GM18526 (cell line): ENCODE data around the gene CD247.
A peak's percentile ranks its signal among the peaks of the same experiment; 100 is the strongest.

ENCODE experiments used
- POLR2A ChIP-seq: IDR thresholded peaks from 3 replicates; pipeline ENCODE4 v1.6.1; 2011; ENCODE audit not compliant: insufficient read length; ENCODE audit errors: extremely low read depth

CD247 gene

DNA sequence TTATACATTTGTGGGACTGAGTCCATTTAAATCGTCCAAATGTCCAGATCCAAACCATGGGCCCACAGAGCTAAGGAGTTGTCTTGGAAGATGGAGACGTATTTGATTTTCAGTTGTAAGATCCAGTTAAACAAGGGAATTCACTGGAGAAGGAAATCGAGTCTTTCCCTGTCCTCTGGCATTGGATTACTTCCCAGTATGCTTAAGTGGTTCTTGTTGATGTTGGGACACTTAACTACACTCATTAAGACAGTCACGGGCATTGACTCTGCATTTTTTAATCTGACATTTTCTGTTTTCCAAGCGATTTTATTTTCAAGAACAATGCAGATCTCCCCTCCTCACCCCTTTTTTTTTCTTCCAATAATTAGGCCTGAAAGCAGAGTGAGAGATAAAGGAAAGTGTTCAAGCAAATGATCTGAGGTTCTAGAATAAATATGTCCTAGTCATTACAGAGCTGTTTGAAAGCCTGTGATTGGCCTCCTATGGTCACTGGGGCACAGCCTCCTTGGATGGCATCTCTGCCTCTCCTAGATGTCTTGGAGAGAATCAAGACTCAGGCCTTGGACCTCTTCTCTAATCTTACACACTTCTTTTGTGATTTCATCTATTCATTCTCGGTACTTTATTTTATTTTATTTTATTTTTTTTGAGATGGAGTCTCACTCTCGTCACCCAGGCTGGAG is 48.9 kb downstream of the CD247 start:
- no peak for TF ChIP-seq POLR2A

DNA sequence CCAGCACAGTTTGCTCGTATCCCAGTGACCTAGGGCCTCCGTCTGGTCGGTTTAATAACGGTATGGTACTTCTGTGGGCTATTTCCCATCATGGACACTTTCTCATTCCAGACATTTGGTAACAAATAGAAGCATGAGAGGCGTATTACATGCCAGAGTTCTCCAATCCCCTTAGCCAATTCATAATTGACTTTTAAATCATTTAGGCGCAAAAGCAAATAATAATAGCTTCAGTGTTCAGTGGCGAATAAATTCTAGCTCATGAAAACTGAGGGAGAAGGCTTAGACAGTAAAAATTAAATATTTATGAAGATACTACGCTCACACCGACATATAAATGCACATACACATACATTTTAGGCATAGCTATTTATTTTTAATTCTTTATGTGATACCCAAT is 50.6 kb downstream of the CD247 start:
- TF ChIP-seq POLR2A: no peak

DNA sequence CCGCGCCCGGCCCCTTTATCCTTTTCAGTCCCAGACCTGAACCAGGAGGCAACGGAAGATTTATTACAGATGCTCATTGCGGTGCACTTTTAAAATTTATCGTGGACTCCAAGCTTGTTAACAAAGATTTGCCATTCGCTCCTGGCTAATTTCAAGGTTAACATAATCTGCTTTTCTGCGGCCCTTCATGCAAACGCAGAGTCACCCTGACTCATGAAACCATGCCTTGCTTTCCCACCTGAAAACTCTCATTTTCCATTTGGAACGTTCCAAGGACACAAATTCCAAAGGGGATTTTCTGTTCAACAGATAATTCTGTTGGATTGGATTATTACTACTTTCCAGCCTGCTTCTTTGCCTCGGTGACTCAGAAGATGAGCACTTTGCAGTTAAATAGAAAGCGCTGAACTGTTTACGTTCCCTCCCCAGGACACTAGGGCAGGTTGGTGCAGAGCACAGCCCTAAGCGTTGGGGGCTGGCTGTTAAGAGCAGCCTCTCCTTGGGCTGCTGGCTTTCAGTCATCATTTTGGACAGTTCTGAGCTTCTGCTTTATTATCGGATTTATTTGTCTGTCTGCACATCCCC is 51.1 kb downstream of the CD247 start:
- no peak for TF ChIP-seq POLR2A

DNA sequence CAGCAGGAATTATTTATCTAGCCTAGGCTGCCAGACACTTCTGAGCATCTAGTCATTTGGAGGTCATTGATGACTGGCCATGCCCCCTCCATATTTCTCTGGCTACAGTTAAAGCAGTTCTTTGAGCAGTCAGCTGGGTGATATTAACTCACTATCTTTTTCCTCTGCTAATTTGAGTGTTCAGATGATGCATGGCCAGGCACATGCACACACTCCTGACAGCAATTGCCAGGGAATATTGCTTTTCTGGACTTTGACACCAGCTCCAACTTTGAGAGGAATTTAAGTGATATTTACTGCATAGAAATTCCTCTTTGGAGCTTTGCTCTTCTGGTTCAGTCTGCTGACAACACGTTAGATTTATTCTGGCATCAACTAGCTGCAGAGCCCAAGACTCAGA is 52.6 kb downstream of the CD247 start:
- no peak for TF ChIP-seq POLR2A

DNA sequence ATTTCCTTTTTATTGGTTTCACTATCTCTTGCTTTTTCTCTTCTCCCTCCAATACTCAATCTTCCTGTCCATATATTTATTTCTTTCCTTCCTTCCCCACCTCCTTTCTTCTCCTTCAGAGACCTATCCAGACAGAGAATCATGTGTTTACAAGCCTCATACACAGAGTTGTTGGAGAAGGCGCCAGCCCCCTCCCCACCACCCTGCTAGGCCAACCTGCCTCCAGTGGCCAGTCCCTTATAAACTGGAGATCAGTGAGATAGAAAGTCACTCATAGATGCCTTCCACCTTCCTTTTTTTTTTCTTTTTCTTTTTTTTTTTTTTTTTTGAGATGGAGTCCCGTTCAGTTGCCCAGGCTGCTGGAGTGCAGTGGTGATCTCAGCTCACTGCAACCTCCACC is 53.3 kb downstream of the CD247 start:
- no peak for TF ChIP-seq POLR2A

DNA sequence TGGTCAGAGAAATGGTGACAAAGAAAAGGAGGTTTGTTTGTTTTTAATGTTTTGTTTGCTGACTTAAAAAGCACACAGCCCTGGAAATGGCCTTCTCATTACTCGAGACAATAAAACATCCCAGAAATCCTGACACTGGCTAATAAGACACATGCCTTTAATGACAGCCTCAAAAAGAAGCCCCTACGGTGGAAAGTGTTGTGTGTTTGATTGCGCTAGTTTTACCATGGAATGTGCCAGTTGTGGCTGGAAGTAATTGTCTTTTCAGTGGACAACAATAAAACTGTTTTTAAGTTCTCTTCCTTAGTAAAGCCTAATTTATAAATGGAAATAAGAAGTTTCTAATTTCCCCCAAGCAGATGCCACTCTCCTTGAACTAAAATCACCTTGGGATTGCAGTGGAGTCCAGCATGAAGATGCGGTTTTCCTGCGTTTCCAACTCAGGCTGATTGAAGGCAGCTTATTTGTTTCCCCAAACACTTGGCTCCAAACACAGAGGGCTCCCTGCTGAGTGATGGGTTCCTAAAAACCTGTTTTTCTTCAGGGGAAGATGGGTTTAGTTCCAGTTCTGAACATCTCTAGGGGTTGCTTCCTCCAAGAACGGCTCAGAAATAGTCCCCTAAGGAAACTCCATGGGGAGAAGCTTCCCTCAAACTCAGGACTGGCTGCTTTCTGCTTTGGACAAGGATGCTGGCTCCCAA is 54.3 kb downstream of the CD247 start:
- TF ChIP-seq POLR2A: no peak

DNA sequence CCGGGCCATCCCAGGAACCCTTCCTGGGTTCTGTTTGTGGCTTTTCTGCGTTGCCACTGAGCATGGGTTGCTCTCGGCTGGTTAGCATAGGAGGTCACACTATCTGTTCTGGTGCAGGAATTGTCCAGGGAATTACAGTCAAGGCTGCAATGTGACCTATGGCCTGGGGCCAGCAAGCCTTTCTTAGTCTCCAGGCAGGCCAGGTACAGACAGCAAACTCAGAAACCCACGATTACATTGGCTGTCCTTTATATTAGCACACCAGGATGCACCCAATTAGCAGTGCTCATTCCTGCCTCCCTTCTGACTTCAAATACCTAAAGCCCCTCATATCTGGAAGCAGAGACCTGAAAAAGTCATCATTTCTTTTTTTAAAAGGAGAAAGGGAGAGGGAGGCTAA is 55.2 kb downstream of the CD247 start:
- no peak for TF ChIP-seq POLR2A

DNA sequence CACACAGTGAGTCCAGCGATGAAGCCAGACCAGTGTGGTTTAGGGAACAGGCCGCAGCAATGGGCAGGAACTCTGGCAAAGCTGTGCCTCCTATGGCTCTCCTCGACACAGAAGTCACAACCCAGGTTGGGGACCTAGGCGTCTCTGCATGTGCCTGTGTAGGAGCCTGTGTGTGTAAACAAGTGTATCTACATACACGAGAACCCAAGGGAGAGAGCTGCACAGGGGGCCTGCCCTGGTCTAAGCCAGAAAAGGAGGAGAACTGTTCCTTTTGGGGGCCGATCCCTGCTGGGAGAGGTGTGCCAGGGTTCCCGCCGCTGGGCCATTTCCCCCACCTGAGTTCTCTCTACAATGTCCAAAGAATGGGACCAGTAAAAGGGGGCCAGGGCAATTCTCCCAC is 56.0 kb downstream of the CD247 start:
- TF ChIP-seq POLR2A: no peak

DNA sequence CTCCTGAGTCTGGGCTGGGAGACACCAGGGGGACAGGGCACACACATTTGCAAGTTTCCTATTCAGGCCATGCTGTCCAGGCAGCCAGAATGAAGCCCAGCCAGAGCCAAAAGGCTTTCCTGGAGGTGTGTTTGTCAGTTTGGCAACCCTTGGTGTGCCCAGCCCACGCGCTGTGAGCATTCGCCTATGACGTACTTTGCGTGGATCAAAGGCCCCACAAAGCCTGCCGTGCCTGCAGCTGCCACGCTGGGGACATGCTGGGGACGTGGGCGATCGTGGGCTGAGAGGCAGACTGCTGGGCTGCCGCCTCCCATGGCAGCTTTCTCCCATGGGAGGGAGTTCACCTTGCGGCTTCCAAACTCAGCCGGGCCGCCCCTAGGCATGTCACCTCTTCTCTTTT is 57.5 kb downstream of the CD247 start:
- no peak for TF ChIP-seq POLR2A

DNA sequence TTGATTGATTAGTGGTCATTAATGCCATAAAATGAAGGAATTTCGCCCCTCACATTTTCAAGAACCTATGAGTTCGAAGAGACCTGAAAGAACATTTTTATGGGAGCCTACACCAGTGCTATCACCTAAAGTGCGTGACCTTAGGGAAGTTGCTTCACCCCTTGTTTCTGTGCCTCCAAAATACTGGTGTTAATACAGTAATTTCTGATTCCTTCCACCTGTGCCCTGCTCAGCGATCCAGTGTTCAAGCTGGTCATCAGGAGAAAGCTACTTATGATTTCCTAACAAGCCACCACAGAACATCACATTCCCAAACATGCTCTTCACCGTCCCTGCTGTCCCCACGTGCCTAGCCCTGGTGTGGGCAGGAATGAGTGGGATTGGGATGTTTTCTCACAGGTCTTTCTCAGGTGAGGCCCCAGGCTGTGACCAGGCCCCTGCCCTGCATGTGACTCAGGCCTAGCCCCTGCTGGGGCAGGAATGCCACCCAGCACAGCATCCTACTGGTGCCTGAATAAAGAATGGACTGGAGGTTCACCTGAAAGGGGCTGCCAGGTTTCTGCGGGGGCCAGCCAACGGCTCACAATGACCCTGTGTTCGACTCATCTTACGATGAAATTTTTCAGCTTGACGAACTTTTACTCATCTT is 60.3 kb downstream of the CD247 start:
- TF ChIP-seq POLR2A: no peak

DNA sequence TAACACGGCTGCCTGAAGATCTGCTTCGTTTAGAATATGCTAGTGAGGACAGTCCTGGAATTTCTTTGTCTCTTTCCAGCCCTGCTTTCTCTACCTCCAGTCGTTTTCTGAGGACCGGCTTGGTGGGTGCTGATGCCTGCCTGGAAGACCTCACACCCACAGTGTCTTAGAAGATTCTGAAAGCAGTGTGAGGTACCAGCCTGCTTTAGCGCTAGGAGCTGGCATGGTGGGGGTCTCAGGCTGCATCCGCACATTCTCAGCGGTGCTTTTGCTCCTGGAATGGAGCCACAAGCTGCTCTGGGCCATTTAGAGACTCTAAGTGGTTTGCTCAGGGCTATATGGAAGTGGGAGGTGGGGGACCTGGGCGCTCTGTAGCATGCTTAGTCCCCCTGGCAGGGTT is 61.4 kb downstream of the CD247 start:
- TF ChIP-seq POLR2A: no peak

DNA sequence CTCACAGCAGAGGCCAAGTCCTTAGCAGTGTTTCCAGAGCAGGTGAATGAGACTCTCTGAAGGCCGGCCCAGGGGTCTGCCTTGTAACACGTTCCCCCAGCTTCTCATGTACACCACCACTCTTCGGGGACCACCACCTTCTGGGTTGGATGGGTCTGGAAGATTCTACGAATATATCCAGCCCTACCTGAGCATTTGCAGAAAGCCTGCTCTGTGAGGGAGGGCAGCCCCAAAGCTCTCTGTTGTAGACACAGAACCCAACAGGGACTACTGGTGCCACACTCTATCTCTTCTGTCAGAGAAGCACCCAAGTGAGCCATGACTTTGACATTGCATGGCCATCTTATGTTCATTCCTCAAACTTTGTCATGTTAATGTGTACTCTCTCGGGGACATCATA is 61.8 kb downstream of the CD247 start:
- no peak for TF ChIP-seq POLR2A

DNA sequence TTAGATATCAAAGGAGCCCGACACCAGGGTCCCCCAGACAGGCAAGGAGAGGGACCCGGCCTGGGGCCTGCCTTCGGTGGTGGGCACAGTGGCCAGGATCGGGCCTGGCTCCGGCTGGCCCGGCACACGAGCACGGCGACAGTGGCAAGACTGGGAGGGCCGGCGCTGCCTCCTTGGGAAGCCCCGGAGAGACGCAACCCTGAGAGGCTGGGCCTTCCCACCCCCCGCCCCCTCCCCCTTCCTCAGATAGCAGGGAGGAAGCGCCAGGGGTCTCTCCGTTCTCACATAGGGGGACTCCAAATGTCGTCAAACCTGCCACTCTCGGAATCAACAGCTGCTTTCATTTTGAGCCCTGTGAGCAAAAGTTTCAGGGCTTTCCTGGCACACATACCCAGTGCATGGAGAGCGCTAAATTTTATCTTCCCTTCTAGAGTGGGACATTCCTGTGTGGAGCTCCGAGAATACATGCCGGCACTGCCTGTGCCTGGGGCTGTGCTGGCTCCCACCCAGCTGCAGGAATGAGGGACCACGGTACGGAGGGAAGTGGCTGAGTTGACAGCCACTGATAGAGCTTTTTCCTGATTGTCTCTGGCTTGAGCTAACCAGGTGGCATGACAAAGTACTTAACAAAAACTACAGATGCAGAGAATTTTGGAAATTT is 62.4 kb downstream of the CD247 start:
- TF ChIP-seq POLR2A: no peak

DNA sequence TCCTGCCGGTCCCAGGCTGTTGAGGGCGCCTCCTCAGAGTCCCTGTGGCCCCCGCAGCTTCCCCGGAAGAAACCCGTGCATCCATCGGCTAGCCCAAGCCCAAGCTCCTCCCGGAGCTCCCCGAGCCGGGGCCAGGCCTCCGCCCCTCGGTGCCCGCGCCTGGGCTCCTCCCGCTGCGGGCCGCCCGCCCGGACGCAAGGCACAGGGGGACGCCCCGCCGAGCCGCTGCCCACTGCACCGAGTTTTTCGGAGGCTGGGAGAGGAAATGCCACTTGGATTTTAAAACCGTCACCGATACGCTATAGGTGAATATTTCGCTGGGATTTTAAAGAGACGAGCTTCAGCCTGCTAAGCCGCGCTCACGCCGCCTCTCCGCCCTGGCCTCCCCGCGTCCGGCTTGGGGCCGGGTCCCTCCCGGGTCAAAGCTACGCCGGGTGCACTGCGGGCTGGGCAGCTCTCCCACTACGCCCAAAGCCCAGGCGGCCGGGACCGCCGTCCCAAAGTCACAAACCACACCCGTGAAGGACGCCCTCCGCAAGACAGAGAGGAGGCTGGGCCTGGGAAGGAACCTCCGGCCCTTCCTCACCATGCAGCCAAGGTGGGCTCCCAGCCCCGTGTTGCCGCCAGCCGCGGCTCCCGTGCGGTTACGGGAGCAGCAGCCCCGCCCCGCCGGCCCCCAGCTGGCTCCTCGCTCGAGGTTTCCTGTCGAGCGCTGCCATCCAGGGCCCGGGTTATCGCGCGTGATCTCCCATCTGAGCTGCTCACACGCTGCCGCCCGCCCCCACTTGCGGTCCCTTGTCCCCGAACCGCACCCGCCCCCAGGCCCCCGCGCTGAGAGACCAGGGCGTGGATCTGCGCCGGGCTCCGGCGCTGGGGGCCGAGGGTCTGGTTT is 63.2 kb downstream of the CD247 start:
- TF ChIP-seq POLR2A: peak; percentile 7
